GM12872 (cell line): ENCODE results near the gene KMT5C.
A peak's percentile ranks its signal among the peaks of the same experiment; 100 is the strongest.

Experiments used
- TF ChIP-seq, protein P1 (sequence below): IDR thresholded peaks from 3 replicates; pipeline ENCODE4 v1.5.1; 2011; ENCODE audit warnings: low read depth, mild to moderate bottlenecking, low read length, moderate library complexity; ENCODE audit not compliant: insufficient read depth

KMT5C gene

DNA sequence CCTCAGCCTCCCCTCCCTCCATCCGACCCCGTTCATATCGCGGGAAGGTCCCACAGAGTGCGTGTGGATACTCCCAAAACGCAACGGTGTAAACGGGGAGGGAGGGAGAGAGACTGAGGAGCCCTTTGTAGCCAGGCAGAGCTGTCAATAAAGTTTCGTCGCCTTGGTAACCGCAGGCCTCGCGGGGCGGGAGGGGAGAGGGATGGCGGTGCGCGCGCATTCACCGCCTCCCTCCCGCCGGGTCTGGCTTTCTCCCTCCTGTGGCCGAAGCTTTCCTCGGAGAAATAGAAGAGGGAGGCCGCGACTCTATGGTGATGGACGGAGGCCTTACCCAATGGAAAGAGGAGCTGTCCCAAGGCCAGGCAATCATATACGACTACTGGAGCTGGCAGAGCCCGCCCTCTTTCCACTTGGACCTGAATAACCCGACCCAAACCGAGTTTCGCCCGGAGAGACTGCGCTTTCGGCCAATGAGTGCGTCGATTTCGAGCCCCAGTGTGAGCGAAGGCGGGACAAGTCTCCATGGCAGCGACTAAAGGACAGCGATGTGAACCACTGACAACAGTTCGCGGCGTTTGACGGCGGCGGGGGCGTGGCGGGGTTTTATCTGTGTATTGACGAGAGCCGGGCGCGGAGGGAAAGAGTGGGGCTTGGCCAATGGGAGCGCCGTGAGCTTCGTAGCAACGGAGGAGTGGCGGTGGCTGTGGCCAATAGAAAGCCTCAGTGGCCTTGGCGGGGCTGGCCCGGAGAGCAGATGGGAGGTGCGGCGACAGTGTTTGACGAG, at the start of gene KMT5C:
TSS of gene KMT5C (plus strand) at position 772 of the 784 bp plus-strand sequence. CDS start 2,061 bp downstream, outside the sequence.
- TF ChIP-seq, protein P1, sequence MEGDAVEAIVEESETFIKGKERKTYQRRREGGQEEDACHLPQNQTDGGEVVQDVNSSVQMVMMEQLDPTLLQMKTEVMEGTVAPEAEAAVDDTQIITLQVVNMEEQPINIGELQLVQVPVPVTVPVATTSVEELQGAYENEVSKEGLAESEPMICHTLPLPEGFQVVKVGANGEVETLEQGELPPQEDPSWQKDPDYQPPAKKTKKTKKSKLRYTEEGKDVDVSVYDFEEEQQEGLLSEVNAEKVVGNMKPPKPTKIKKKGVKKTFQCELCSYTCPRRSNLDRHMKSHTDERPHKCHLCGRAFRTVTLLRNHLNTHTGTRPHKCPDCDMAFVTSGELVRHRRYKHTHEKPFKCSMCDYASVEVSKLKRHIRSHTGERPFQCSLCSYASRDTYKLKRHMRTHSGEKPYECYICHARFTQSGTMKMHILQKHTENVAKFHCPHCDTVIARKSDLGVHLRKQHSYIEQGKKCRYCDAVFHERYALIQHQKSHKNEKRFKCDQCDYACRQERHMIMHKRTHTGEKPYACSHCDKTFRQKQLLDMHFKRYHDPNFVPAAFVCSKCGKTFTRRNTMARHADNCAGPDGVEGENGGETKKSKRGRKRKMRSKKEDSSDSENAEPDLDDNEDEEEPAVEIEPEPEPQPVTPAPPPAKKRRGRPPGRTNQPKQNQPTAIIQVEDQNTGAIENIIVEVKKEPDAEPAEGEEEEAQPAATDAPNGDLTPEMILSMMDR: no peak

DNA sequence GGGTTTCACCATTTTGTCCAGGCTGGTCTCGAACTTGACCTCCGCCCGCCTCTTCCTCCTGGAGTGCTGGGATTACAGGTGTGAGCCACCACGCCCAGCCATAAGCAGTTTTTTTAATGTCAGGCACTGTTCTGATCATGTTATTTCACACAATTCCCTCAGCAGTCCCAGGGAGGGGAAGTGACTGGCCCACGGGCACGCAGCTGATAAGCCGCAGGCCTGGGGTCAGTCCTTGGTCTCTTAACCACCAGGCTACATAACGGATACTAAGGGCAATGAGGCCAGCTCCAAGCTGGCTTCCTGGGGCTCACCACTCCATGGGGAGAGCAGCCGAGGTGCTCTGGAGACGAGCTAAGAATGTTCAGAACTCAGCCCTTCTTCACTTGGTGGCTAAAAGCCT, 42.4 kb upstream of the KMT5C start:
- TF ChIP-seq, protein P1: no peak

DNA sequence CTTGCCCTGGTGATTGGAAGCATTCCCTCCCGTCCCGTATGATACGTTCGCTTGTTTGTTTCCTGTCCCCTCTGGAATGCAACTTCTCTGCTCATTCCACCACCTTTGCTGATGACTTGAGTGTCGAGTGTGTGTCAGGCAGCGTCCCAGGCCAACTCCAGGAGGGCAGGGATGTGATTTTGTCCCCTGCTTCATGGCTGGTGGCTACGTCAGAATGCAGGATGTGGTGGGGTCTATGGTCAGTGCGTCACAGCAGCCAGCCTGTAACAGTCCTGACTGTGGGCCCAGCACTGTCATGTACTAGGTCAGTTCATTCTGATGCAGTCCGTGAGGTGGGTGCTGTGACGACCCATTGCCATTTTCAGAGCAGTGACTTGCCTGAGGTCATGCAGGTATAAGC, 39.7 kb upstream of the KMT5C start:
- TF ChIP-seq, protein P1: no peak

DNA sequence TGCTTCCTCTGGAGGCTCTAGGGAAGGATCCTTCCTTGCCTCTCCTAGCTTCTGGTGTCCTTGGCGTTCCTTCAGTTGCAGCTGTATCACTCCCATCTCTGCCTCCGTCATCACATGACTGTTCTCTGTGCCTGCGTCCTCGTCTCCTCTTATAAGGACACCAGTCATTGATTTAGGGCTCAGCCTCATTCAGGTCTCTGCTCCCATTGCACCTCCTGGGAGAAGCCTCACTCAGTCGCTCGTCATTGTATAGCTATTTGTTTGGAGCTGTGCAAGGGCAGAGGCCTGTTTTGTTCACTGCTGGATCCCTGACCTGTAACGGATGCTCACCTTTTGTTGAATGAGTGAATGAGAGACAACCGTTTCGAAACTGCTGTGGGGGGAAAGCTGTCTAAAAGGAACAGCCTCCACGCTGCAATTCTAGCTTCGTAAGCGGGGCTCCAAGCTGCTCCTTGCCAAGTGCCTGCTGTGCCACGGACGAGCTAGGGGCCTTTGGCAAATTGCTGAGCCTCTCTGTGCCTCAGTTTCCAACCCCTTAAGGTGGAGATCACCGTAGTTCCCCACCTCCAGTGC, 38.7 kb upstream of the KMT5C start:
- TF ChIP-seq, protein P1: no peak

DNA sequence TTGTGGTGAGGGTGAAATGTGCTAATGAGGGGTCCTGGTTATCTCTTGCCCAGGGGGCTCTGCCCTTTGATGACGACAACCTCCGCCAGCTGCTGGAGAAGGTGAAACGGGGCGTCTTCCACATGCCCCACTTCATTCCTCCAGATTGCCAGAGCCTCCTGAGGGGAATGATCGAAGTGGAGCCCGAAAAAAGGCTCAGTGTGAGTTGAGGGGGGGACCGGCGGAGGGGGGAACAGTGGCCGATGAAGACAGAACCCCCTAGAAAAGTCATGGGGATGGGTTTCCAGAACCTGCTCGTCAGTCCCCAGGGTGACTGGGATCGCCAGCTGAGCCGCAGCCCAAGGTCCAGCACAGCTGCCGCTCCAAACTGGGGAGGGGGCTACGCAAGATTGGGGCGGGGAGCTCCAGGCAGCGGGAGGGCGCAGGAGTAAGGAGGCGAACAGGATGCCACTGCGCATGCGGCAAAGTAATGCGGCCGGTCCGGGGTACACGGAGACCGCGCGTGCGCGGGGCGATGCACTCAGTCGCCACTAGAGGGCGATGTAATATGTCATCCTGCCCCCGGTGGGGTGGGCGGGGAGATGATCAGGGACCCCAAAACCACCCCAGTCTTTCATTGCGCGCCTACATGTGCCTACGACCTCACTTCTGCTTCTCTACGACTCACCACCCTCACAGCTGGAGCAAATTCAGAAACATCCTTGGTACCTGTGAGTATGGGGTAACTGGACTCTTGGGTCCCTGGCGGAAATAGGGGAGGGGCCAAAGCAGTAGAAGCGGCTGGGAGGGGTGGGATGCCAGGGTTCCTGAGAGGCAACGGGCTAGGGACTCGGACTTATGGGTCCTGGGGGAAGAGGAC, 38.0 kb upstream of the KMT5C start:
- TF ChIP-seq, protein P1: peak; percentile 98

DNA sequence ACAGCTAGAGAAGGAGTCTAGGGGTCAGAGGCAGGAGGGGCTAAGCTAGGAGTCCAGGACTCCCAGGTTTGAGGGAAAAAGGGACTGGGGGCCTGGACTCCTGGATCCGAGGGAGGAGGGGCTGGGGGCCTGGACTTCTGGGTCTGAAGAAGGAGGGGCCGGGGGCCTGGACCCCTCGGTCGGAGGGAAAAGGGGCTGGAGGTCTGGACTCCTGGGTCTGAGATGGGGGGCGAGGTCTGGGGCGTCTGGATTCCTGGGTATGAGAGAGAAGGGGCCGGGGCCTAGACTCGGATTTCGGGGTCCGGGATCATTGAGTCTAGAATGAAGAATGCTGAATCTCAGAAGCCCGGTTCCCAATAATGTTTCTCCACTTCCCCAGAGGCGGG, 37.4 kb upstream of the KMT5C start:
- TF ChIP-seq, protein P1: no peak

DNA sequence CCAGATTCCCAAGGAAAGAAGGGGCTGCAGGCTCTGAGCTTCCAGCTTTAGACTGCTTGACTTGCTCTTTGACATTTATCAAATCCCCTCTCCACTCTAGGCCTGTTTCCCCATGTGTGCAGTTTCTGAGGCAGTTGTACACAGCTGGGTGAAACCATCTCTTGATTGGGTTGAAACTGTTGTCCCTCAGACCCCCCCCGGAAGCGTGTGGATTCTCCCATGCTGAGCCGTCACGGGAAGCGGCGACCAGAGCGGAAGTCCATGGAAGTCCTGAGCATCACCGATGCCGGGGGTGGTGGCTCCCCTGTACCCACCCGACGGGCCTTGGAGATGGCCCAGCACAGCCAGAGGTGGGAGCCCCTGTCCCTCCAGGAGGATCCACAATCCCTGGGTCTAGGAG, 36.2 kb upstream of the KMT5C start:
- TF ChIP-seq, protein P1: no peak
